Measurements from ENCODE around the gene TMEM30B.

The TMEM30B gene

DNA sequence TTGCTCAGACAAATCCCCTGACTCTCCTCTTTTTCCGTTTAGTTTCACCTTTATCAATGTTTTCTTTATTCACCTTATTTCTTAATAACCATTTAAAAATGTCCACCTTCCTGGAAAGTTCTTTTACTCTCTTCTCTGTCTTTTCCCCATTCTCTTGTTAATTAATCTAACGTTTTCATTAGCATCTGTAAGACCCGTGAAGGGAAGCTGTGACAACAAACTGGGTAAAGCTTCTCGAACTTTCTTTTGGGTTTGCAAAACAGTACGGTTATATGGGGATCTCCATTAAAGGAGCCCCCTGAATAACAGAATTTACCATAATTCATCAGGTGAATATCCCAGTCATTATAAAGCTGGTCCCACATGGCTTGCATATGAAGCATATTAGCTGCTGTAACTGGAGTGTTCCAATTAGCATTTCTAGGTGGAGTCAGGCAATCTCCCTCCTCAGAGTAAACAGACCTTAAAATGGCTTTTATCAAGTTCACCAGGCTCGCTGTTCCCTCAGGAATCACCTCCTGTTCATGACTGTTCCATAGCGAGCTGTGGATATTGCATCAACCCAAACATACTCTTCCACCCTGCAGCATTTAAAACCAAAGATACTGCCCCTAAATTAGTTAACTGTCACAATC is 42.4 kb downstream of the TMEM30B start:
- peaks cover 0 to 17% (median 0%) of the 10 kb centered on the region in 3 donors for H3K9me3 ChIP-seq
- intact Hi-C loops (cut with DNase I; ENCODE audit: low total_unique reads), result no loop called here
- DNase-seq, result no peak
- H3K36me3 ChIP-seq, result no peaks in the 10 kb centered on the region
- no peaks in the 10 kb centered on the region for H3K27me3 ChIP-seq
- no peak overlapping the region for H3K4me3 ChIP-seq
- H3K4me1 ChIP-seq, result no peaks in the 10 kb centered on the region
- TF ChIP-seq CTCF (IDR thresholded peaks at IDR 0.05), result no peak
- no peak overlapping the region for H3K27ac ChIP-seq

- H3K4me1 ChIP-seq, result no peaks in the 10 kb centered on the region
- no peak overlapping the region for H3K27ac ChIP-seq
- DNase-seq, result no peak
- no peaks in the 10 kb centered on the region for H3K27me3 ChIP-seq
- no peaks in the 10 kb centered on the region for H3K36me3 ChIP-seq
- H3K9me3 ChIP-seq, result no peaks in the 10 kb centered on the region
- intact Hi-C loops (cut with DNase I; ENCODE audit: low total_unique reads), result no loop called here
- no peak overlapping the region for H3K4me3 ChIP-seq
- TF ChIP-seq CTCF (IDR thresholded peaks at IDR 0.05), result no peak
Measured at GRCh38 chr14:61234215-61234916, 46.8 kb downstream of the TMEM30B start.

- Histone ChIP-seq H3K36me3 (no peaks in the 10 kb centered on the region), H3K4me1 (no peaks in the 10 kb centered on the region), H3K27ac (no peak overlapping the region), H3K9me3 (no peaks in the 10 kb centered on the region), H3K27me3 (no peaks in the 10 kb centered on the region), H3K4me3 (no peak overlapping the region)
- DNase-seq, result no peak
- intact Hi-C loops (cut with DNase I; ENCODE audit: low total_unique reads), result no loop called here
- peak in 1 of 2 experiments; percentile 6 for TF ChIP-seq CTCF (IDR thresholded peaks at IDR 0.05)
Measured at GRCh38 chr14:61233436-61233956, 47.6 kb downstream of the TMEM30B start.

DNA sequence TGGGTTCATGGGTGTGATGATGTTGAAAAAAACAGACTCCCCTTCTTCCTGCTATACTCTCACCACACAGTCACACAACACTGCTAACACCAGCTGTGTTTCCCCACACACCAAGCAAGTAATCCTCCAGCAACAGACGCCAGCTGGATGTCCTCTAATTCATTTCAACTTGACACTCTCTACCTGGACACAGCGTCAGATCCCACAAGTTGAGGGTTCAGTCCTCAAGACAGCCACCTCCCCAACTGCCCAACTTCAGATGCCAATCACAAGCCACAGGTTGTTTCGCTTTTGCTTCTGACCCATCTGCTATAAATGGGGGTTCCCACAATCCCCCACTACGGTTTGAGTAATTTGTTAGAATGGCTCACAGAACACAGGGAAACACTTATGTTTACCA is 49.3 kb downstream of the TMEM30B start:
- Histone ChIP-seq H3K27ac (no peak overlapping the region), H3K4me1 (no peaks in the 10 kb centered on the region), H3K27me3 (no peaks in the 10 kb centered on the region), H3K4me3 (no peak overlapping the region), H3K9me3 (no peaks in the 10 kb centered on the region), H3K36me3 (no peaks in the 10 kb centered on the region)
- intact Hi-C loops (cut with DNase I; ENCODE audit: low total_unique reads), result no loop called here
- no peak for TF ChIP-seq CTCF (IDR thresholded peaks at IDR 0.05)
- no peak for DNase-seq

- TF ChIP-seq CTCF (IDR thresholded peaks at IDR 0.05), result no peak
- Histone ChIP-seq H3K36me3 (no peaks in the 10 kb centered on the region), H3K27ac (no peak overlapping the region), H3K4me1 (peaks cover 0 to 6% (median 0%) of the 10 kb centered on the region in 4 donors), H3K9me3 (no peaks in the 10 kb centered on the region), H3K4me3 (no peak overlapping the region), H3K27me3 (no peaks in the 10 kb centered on the region)
- DNase-seq, result no peak
- intact Hi-C loops (cut with DNase I; ENCODE audit: low total_unique reads), result no loop called here
Measured at GRCh38 chr14:61229981-61230380, 51.2 kb downstream of the TMEM30B start.

Measured in tibial artery (tissue), 4 donors.